ENCODE results near the gene TMEM132D.

The TMEM132D gene

GRCh38 chr12:129871991-129872972, 31.5 kb downstream of the TMEM132D start:
- H3K9me3 ChIP-seq (ENCODE audit: insufficient read depth, low read depth, low read length): no peaks in the 10 kb centered on the region
- peaks cover 48% of the 10 kb centered on the region for H3K4me1 ChIP-seq (ENCODE audit: insufficient read depth, low read length)
- H3K27me3 ChIP-seq (ENCODE audit: insufficient read depth, low read length): no peaks in the 10 kb centered on the region; the same call in 1 of the 2 replicates
- no peaks in the 10 kb centered on the region for H3K36me3 ChIP-seq (ENCODE audit: insufficient read depth, low read depth, low read length)
- H3K9ac ChIP-seq (ENCODE audit: low read depth, low read length): peak overlapping the region; percentile 37; the same call in 1 of the 2 replicates
- H3K27ac ChIP-seq (ENCODE audit: low read length): peak overlapping the region; percentile 65
- H3K4me3 ChIP-seq (ENCODE audit: low read length): peak overlapping the region; percentile 27; the same call in 1 of the 2 replicates

GRCh38 chr12:129870796-129871195, 33.0 kb downstream of the TMEM132D start:
- no peaks in the 10 kb centered on the region for H3K36me3 ChIP-seq (ENCODE audit: insufficient read depth, low read depth, low read length)
- H3K27me3 ChIP-seq (ENCODE audit: insufficient read depth, low read length): no peaks in the 10 kb centered on the region; the same call in 1 of the 2 replicates
- H3K4me1 ChIP-seq (ENCODE audit: insufficient read depth, low read length): peaks cover 48% of the 10 kb centered on the region
- no peaks in the 10 kb centered on the region for H3K9me3 ChIP-seq (ENCODE audit: insufficient read depth, low read depth, low read length)
- peak overlapping the region; percentile 20; the same call in 1 of the 2 replicates for H3K4me3 ChIP-seq (ENCODE audit: low read length)
- no peak overlapping the region for H3K27ac ChIP-seq (ENCODE audit: low read length)
- H3K9ac ChIP-seq (ENCODE audit: low read depth, low read length): peak overlapping the region; percentile 32; the same call in 1 of the 2 replicates

- Histone ChIP-seq H3K4me3 (ENCODE audit: low read length) (no peak overlapping the region), H3K4me1 (ENCODE audit: insufficient read depth, low read length) (peaks cover 48% of the 10 kb centered on the region), H3K27ac (ENCODE audit: low read length) (no peak overlapping the region), H3K9ac (ENCODE audit: low read depth, low read length) (no peak overlapping the region), H3K9me3 (ENCODE audit: insufficient read depth, low read depth, low read length) (no peaks in the 10 kb centered on the region), H3K27me3 (ENCODE audit: insufficient read depth, low read length) (no peaks in the 10 kb centered on the region; the same call in 1 of the 2 replicates), H3K36me3 (ENCODE audit: insufficient read depth, low read depth, low read length) (no peaks in the 10 kb centered on the region)
Measured at GRCh38 chr12:129870136-129870535, 33.7 kb downstream of the TMEM132D start.

GRCh38 chr12:129868575-129868974, 35.2 kb downstream of the TMEM132D start:
- peaks cover 43% of the 10 kb centered on the region for H3K4me1 ChIP-seq (ENCODE audit: insufficient read depth, low read length)
- no peaks in the 10 kb centered on the region for H3K36me3 ChIP-seq (ENCODE audit: insufficient read depth, low read depth, low read length)
- no peak overlapping the region for H3K27ac ChIP-seq (ENCODE audit: low read length)
- H3K9me3 ChIP-seq (ENCODE audit: insufficient read depth, low read depth, low read length): peaks cover 13% of the 10 kb centered on the region
- H3K4me3 ChIP-seq (ENCODE audit: low read length): no peak overlapping the region
- no peak overlapping the region for H3K9ac ChIP-seq (ENCODE audit: low read depth, low read length)
- H3K27me3 ChIP-seq (ENCODE audit: insufficient read depth, low read length): no peaks in the 10 kb centered on the region; the same call in 1 of the 2 replicates

GRCh38 chr12:129863938-129864337, 39.9 kb downstream of the TMEM132D start:
- Histone ChIP-seq H3K9me3 (ENCODE audit: insufficient read depth, low read depth, low read length) (peaks cover 13% of the 10 kb centered on the region), H3K36me3 (ENCODE audit: insufficient read depth, low read depth, low read length) (no peaks in the 10 kb centered on the region), H3K4me1 (ENCODE audit: insufficient read depth, low read length) (peaks cover 3% of the 10 kb centered on the region), H3K4me3 (ENCODE audit: low read length) (no peak overlapping the region), H3K27ac (ENCODE audit: low read length) (no peak overlapping the region), H3K9ac (ENCODE audit: low read depth, low read length) (no peak overlapping the region), H3K27me3 (ENCODE audit: insufficient read depth, low read length) (no peaks in the 10 kb centered on the region)

GRCh38 chr12:129862561-129863175, 41.2 kb downstream of the TMEM132D start:
- H3K4me3 ChIP-seq (ENCODE audit: low read length): no peak overlapping the region
- no peak overlapping the region for H3K27ac ChIP-seq (ENCODE audit: low read length)
- no peaks in the 10 kb centered on the region for H3K4me1 ChIP-seq (ENCODE audit: insufficient read depth, low read length)
- no peak overlapping the region for H3K9ac ChIP-seq (ENCODE audit: low read depth, low read length)
- H3K27me3 ChIP-seq (ENCODE audit: insufficient read depth, low read length): no peaks in the 10 kb centered on the region
- peaks cover 13% of the 10 kb centered on the region for H3K9me3 ChIP-seq (ENCODE audit: insufficient read depth, low read depth, low read length)
- no peaks in the 10 kb centered on the region for H3K36me3 ChIP-seq (ENCODE audit: insufficient read depth, low read depth, low read length)

- Histone ChIP-seq H3K36me3 (ENCODE audit: insufficient read depth, low read depth, low read length) (no peaks in the 10 kb centered on the region), H3K9me3 (ENCODE audit: insufficient read depth, low read depth, low read length) (peaks cover 13% of the 10 kb centered on the region), H3K9ac (ENCODE audit: low read depth, low read length) (no peak overlapping the region), H3K27ac (ENCODE audit: low read length) (no peak overlapping the region), H3K4me1 (ENCODE audit: insufficient read depth, low read length) (no peaks in the 10 kb centered on the region), H3K4me3 (ENCODE audit: low read length) (no peak overlapping the region), H3K27me3 (ENCODE audit: insufficient read depth, low read length) (no peaks in the 10 kb centered on the region)
Measured at GRCh38 chr12:129861951-129862350, 41.9 kb downstream of the TMEM132D start.

GRCh38 chr12:129854591-129854990, 49.2 kb downstream of the TMEM132D start:
- H3K27me3 ChIP-seq (ENCODE audit: insufficient read depth, low read length): no peaks in the 10 kb centered on the region
- H3K9me3 ChIP-seq (ENCODE audit: insufficient read depth, low read depth, low read length): no peaks in the 10 kb centered on the region
- H3K9ac ChIP-seq (ENCODE audit: low read depth, low read length): no peak overlapping the region
- H3K4me1 ChIP-seq (ENCODE audit: insufficient read depth, low read length): no peaks in the 10 kb centered on the region
- no peaks in the 10 kb centered on the region for H3K36me3 ChIP-seq (ENCODE audit: insufficient read depth, low read depth, low read length)
- H3K4me3 ChIP-seq (ENCODE audit: low read length): no peak overlapping the region
- no peak overlapping the region for H3K27ac ChIP-seq (ENCODE audit: low read length)

- Histone ChIP-seq H3K9me3 (ENCODE audit: insufficient read depth, low read depth, low read length) (no peaks in the 10 kb centered on the region), H3K9ac (ENCODE audit: low read depth, low read length) (no peak overlapping the region; the same call in 1 of the 2 replicates), H3K4me3 (ENCODE audit: low read length) (no peak overlapping the region), H3K27ac (ENCODE audit: low read length) (no peak overlapping the region), H3K36me3 (ENCODE audit: insufficient read depth, low read depth, low read length) (no peaks in the 10 kb centered on the region), H3K27me3 (ENCODE audit: insufficient read depth, low read length) (no peaks in the 10 kb centered on the region), H3K4me1 (ENCODE audit: insufficient read depth, low read length) (no peaks in the 10 kb centered on the region)
Measured at GRCh38 chr12:129851296-129851695, 52.5 kb downstream of the TMEM132D start.

- Histone ChIP-seq H3K4me3 (ENCODE audit: low read length) (no peak overlapping the region), H3K27ac (ENCODE audit: low read length) (no peak overlapping the region), H3K9me3 (ENCODE audit: insufficient read depth, low read depth, low read length) (no peaks in the 10 kb centered on the region; the same call in 1 of the 2 replicates), H3K4me1 (ENCODE audit: insufficient read depth, low read length) (no peaks in the 10 kb centered on the region), H3K9ac (ENCODE audit: low read depth, low read length) (no peak overlapping the region), H3K36me3 (ENCODE audit: insufficient read depth, low read depth, low read length) (no peaks in the 10 kb centered on the region), H3K27me3 (ENCODE audit: insufficient read depth, low read length) (no peaks in the 10 kb centered on the region)
Measured at GRCh38 chr12:129848876-129849275, 54.9 kb downstream of the TMEM132D start.

- H3K27me3 ChIP-seq (ENCODE audit: insufficient read depth, low read length): no peaks in the 10 kb centered on the region
- no peaks in the 10 kb centered on the region for H3K4me1 ChIP-seq (ENCODE audit: insufficient read depth, low read length)
- no peaks in the 10 kb centered on the region; the same call in 1 of the 2 replicates for H3K9me3 ChIP-seq (ENCODE audit: insufficient read depth, low read depth, low read length)
- H3K4me3 ChIP-seq (ENCODE audit: low read length): no peak overlapping the region
- no peak overlapping the region for H3K9ac ChIP-seq (ENCODE audit: low read depth, low read length)
- no peaks in the 10 kb centered on the region for H3K36me3 ChIP-seq (ENCODE audit: insufficient read depth, low read depth, low read length)
- no peak overlapping the region for H3K27ac ChIP-seq (ENCODE audit: low read length)
Measured at GRCh38 chr12:129847063-129847462, 56.8 kb downstream of the TMEM132D start.
